ENCODE results near the gene RIPK1.
A peak's percentile ranks its signal among the peaks of the same experiment; 100 is the strongest.

Gene RIPK1

DNA sequence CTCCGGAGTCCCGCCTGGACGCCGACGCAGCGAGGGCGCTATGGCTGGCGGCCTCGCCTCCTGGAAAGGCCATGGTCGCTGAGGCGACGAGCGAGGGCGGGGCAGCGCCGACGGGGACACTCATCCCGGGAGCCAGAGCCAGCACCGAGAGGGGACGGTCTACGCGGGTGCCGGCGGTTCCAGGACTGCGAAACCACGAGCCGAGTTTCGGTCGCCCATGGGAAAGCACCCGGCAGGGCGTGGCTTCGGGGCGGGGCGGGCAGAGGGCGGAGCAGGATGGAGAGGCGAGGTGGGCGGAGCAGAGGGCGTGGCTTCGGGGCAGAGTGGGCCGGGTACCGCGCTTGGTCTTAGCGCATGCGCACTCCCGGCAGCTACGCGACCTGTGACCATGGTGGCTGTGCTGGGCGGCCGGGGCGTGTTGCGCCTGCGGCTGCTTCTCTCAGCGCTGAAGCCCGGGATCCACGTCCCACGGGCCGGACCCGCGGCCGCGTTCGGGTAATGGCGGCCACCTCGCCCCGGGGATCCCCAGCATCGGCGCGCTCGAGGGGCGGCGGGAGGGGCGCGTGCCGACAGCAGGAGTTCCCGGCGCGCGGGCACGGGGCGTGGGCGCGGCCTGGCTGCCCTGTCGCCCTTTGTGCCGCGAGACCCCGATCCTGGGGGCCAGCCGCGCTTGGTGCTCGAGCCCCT lies 50.2 kb downstream of the RIPK1 start, which contains the start of gene BPHL:
Gene BPHL, plus strand, starts transcription at position 359 of the 687 bp plus-strand sequence. Its CDS starts 30 bp downstream, at position 389.
- TF ChIP-seq JUND (IDR thresholded peaks at IDR 0.05; ENCODE audit: low read depth) = no peak
- peak; percentile 94 to 95 for DNase-seq (ENCODE audit: low read depth in 1 of 2, low spot score in 1 of 2)
- in situ Hi-C loops (cut with HindIII; ENCODE audit: low pct_unique_long_range_greater_than_20kb, low sequenced_read_pairs) = no loop called here

GRCh38 chr6:3119040-3119723 lies 50.9 kb downstream of the RIPK1 start:
- no peak for TF ChIP-seq JUND (IDR thresholded peaks at IDR 0.05; ENCODE audit: low read depth)
- in situ Hi-C loops (cut with HindIII; ENCODE audit: low pct_unique_long_range_greater_than_20kb, low sequenced_read_pairs) = no loop called here
- DNase-seq (ENCODE audit: low read depth in 1 of 2, low spot score in 1 of 2) = peak in 1 of 2 experiments; percentile 31

DNA sequence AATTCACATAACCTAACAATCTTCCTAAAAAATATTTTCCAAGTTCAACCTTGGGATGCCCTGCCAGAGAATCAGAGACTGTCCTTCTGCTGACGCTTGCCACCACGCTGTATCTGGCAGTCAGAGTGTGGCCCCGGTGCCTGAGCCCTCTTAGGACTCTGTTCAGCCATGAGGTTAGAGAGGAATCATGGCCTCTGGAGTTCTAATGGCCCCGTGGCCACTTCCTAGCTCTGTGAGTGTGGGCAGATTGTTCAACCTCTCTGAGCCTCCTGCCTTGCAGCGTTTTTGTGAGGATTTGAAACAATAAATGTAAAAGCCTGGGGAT lies 52.4 kb downstream of the RIPK1 start:
- no peak for TF ChIP-seq JUND (IDR thresholded peaks at IDR 0.05; ENCODE audit: low read depth)
- DNase-seq (ENCODE audit: low read depth in 1 of 2, low spot score in 1 of 2) = no peak
- in situ Hi-C loops (cut with HindIII; ENCODE audit: low pct_unique_long_range_greater_than_20kb, low sequenced_read_pairs) = no loop called here

DNA sequence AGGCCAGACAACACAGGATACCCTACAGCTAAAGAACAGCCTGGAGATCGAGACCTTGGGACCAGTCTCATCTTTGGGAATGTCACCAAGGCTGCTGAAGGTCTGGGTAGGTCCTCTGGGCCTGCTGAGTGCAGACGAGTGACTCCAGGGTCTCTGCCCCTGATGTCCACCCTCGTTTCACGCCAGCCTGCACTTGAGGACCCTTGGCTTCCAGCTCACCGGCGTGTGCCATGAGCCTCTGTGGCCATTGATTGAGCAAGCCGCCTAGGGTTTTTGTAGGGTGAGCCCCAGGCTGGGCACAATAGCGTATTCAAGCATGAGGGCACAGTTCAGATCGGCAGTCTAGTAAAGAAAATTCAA lies 54.5 kb downstream of the RIPK1 start:
- in situ Hi-C loops (cut with HindIII; ENCODE audit: low pct_unique_long_range_greater_than_20kb, low sequenced_read_pairs) = no loop called here
- DNase-seq (ENCODE audit: low read depth in 1 of 2, low spot score in 1 of 2) = no peak
- no peak for TF ChIP-seq JUND (IDR thresholded peaks at IDR 0.05; ENCODE audit: low read depth)

- TF ChIP-seq JUND (IDR thresholded peaks at IDR 0.05; ENCODE audit: low read depth) = no peak
- in situ Hi-C loops (cut with HindIII; ENCODE audit: low pct_unique_long_range_greater_than_20kb, low sequenced_read_pairs) = no loop called here
- DNase-seq (ENCODE audit: low read depth in 1 of 2, low spot score in 1 of 2) = no peak
Measured at GRCh38 chr6:3124667-3125066, 56.4 kb downstream of the RIPK1 start.

DNA sequence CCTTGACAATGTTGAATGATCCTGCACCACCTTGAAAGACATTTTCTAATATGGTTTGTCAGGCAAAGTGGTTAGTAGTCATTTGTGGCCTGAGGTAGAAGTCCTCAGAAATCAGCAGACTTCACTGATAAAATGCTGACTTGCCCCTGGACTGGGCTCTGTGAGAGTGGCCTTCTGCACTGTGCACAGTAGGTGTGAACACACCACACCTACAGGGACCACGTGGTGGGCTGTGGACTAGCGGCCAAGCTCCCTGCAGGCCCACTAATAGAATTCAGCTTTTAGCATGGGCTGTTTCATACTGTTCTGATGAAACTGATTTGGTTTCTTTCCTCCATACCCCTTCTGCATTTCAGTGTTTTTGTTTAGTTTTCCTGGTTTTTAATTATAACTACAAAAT lies 57.5 kb downstream of the RIPK1 start:
- in situ Hi-C loops (cut with HindIII; ENCODE audit: low pct_unique_long_range_greater_than_20kb, low sequenced_read_pairs) = no loop called here
- no peak for DNase-seq (ENCODE audit: low read depth in 1 of 2, low spot score in 1 of 2)
- no peak for TF ChIP-seq JUND (IDR thresholded peaks at IDR 0.05; ENCODE audit: low read depth)

- no peak for DNase-seq (ENCODE audit: low read depth in 1 of 2, low spot score in 1 of 2)
- TF ChIP-seq JUND (IDR thresholded peaks at IDR 0.05; ENCODE audit: low read depth) = no peak
- in situ Hi-C loops (cut with HindIII; ENCODE audit: low pct_unique_long_range_greater_than_20kb, low sequenced_read_pairs) = no loop called here
Measured at GRCh38 chr6:3128356-3129108, 60.2 kb downstream of the RIPK1 start.

DNA sequence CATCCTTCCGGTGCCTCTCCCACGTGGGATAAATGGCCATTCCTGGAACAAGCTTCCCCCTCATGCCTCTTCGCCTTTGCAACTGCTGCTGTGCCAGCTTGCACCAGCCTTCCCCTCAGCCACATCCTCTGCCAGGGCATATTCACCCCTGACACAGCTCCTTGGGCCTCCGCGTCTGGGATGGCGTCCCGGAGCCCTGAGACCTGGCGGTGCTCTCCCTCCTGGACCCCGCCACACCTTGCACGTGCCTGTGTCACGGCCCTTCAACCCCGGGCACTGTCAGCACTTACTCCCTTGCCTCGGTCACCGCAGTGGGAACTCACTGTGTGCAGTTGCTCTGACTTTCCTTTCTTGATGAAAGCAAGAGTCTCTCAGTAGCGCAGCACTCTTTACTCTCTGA lies 63.4 kb downstream of the RIPK1 start:
- in situ Hi-C loops (cut with HindIII; ENCODE audit: low pct_unique_long_range_greater_than_20kb, low sequenced_read_pairs) = no loop called here
- no peak for TF ChIP-seq JUND (IDR thresholded peaks at IDR 0.05; ENCODE audit: low read depth)
- DNase-seq (ENCODE audit: low read depth in 1 of 2, low spot score in 1 of 2) = no peak

- TF ChIP-seq JUND (IDR thresholded peaks at IDR 0.05; ENCODE audit: low read depth) = no peak
- DNase-seq (ENCODE audit: low read depth in 1 of 2, low spot score in 1 of 2) = no peak
- in situ Hi-C loops (cut with HindIII; ENCODE audit: low pct_unique_long_range_greater_than_20kb, low sequenced_read_pairs) = no loop called here
Measured at GRCh38 chr6:3133515-3133914, 65.2 kb downstream of the RIPK1 start.

DNA sequence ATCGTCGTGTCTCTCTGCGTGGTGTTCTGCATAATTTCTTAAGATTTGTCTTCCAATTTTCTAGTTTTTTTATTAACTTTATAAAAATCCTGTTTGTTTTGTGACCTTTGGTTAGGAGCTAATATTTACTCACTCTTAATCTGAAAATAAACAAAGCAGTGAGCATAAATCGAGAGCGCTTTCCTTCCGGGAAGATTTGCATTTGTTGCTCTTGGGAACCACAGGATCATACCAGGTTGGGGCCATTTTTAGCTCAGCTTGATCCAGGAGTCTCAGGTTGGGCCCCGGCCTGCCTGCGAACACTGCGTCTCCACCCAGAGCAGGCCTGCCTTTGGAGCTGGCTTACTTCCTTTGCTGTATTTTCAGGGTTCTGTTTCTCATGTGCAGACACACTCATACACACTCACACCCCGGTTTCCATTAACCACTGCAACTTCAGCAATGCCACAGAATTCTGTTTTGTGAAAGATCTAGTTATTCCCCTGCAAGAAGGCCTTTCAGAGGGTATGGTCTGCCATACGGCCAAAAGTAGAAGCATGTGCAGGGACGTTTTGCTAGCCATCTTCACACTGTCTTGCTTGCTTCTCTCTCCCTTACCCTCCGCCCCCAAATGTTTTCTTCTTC lies 67.5 kb downstream of the RIPK1 start:
- DNase-seq (ENCODE audit: low read depth in 1 of 2, low spot score in 1 of 2) = peak in 1 of 2 experiments; percentile 70
- in situ Hi-C loops (cut with HindIII; ENCODE audit: low pct_unique_long_range_greater_than_20kb, low sequenced_read_pairs) = no loop called here

DNA sequence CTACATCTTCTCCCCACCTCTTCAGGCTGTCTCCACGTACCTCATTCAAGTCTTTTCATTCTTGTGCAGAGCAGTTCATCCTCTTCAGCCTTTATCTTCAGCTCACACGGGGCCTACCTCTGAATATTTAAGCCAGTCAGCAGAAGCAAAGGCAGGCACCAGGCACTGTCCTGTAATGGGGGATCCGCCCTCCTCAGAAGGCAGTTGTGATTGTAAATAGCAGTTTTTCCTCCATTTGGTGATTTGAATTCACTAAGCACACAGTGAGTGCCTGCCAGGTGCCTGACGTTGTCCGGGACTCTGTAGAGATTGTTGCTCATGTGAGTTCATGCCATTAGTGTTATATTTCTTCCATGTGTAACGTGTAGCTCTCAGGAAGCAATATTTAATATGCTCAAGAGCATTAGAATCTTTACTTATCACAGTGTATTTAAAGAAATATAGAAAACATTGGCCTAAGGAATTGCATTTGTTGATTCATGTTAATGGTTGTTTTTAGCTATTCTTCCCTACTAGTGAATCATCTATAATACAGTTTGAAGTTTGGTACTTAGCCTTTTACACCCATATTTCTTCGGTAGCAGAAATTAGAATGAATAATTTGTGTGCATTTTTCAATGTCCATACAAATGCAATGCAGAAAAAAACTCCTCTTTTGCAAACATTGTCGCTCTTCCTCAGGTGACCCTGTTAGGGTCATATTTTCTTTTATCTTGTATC lies 68.2 kb downstream of the RIPK1 start:
- no peak for TF ChIP-seq JUND (IDR thresholded peaks at IDR 0.05; ENCODE audit: low read depth)
- in situ Hi-C loops (cut with HindIII; ENCODE audit: low pct_unique_long_range_greater_than_20kb, low sequenced_read_pairs) = no loop called here
- DNase-seq (ENCODE audit: low read depth in 1 of 2, low spot score in 1 of 2) = no peak

More for the DNA sequence above, 67.5 kb downstream of the RIPK1 start:
- no peak for TF ChIP-seq JUND (IDR thresholded peaks at IDR 0.05; ENCODE audit: low read depth)
